ENCODE results near the gene MSI2. TPM values are rescaled to one million over a fixed set of nuclear protein-coding genes. Genes with fewer than 3 reads are reported as not detected.

Gene MSI2
- total RNA-seq, 1 donor from 2014 or later: 21.1 TPM

- Histone ChIP-seq H3K27me3 (ENCODE audit: control insufficient read depth, insufficient read depth, low read length) (no peaks in the 10 kb centered on the region), H3K36me3 (ENCODE audit: control insufficient read depth, insufficient read depth, low read length) (no peaks in the 10 kb centered on the region), H3K4me3 (ENCODE audit: low read depth, low read length) (no peak overlapping the region)
- TF ChIP-seq, protein P1, sequence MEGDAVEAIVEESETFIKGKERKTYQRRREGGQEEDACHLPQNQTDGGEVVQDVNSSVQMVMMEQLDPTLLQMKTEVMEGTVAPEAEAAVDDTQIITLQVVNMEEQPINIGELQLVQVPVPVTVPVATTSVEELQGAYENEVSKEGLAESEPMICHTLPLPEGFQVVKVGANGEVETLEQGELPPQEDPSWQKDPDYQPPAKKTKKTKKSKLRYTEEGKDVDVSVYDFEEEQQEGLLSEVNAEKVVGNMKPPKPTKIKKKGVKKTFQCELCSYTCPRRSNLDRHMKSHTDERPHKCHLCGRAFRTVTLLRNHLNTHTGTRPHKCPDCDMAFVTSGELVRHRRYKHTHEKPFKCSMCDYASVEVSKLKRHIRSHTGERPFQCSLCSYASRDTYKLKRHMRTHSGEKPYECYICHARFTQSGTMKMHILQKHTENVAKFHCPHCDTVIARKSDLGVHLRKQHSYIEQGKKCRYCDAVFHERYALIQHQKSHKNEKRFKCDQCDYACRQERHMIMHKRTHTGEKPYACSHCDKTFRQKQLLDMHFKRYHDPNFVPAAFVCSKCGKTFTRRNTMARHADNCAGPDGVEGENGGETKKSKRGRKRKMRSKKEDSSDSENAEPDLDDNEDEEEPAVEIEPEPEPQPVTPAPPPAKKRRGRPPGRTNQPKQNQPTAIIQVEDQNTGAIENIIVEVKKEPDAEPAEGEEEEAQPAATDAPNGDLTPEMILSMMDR (IDR thresholded peaks at IDR 0.05; ENCODE audit: insufficient read depth, low read length, severe bottlenecking): no peak
- no peak for DNase-seq (ENCODE audit: low read depth)
- peak; percentile 32 for FAIRE-seq
Observed at GRCh38 chr17:57679356-57679755, 423.0 kb downstream of the MSI2 start.

DNA sequence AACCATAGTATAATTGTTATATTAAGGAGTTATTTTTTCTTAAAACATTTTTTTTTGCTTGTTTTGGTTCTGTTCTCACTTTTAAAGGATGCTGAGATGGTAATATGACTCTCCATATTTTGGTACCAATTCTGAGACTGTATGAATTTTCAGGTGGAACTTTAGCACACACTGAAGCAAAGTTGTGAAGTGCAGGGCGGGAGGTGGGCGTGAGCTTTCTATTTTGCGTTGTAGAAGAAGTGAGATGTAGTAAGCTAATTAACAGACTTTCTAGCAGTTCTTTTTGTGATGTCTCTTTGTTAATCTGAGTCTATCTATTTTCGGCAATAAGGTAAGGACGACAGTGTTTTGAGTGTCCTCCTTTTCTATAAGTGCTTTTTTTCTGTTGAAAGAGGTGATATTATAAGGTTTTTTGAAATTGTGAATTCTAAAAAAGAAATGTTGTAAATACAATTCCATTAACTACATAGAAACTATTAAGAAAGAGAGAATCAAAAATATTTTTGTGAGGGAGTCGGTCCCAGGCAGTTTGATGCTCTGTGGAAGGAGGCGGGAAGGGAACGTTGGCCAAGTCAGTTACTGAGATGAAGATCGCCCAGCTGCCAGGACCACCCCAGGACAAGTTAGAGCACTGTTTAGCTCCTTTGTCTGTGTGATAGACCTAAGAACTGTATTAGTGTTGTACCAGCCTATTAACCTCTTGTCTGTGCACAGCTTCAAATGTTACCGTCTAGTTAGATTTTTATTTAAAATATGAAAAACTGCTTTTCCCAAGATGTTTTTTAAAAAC lies 423.8 kb downstream of the MSI2 start:
- FAIRE-seq (no peak), DNase-seq (ENCODE audit: low read depth) (no peak)
- TF ChIP-seq, protein P1 (IDR thresholded peaks at IDR 0.05; ENCODE audit: insufficient read depth, low read length, severe bottlenecking): no peak
- no peaks in the 10 kb centered on the region for H3K36me3 ChIP-seq (ENCODE audit: control insufficient read depth, insufficient read depth, low read length)
- no peaks in the 10 kb centered on the region for H3K27me3 ChIP-seq (ENCODE audit: control insufficient read depth, insufficient read depth, low read length)
- H3K4me3 ChIP-seq (ENCODE audit: low read depth, low read length): no peak overlapping the region

DNA sequence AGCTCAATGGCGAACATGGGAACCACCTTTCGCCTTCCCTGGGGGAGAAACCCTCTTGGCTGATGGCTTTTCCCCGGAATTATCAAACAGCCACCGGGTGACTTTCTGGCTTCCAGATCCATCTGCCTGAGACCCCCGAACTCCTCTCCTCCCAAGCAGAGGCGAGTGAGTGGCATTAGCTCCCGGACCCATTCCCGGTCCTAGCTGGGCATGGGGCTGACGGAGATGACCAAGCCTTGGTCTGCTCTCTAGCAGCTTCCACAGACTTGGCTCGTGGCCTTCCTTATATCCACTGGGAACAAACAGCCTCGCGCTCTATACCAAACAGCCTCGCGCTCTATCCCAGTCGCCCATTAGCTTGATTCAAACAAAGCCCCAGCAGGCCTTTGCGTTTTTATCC lies 426.4 kb downstream of the MSI2 start:
- TF ChIP-seq, protein P1 (IDR thresholded peaks at IDR 0.05; ENCODE audit: insufficient read depth, low read length, severe bottlenecking): no peak
- no peak for DNase-seq (ENCODE audit: low read depth)
- no peak for FAIRE-seq
- Histone ChIP-seq H3K36me3 (ENCODE audit: control insufficient read depth, insufficient read depth, low read length) (no peaks in the 10 kb centered on the region), H3K4me3 (ENCODE audit: low read depth, low read length) (no peak overlapping the region), H3K27me3 (ENCODE audit: control insufficient read depth, insufficient read depth, low read length) (no peaks in the 10 kb centered on the region)

DNA sequence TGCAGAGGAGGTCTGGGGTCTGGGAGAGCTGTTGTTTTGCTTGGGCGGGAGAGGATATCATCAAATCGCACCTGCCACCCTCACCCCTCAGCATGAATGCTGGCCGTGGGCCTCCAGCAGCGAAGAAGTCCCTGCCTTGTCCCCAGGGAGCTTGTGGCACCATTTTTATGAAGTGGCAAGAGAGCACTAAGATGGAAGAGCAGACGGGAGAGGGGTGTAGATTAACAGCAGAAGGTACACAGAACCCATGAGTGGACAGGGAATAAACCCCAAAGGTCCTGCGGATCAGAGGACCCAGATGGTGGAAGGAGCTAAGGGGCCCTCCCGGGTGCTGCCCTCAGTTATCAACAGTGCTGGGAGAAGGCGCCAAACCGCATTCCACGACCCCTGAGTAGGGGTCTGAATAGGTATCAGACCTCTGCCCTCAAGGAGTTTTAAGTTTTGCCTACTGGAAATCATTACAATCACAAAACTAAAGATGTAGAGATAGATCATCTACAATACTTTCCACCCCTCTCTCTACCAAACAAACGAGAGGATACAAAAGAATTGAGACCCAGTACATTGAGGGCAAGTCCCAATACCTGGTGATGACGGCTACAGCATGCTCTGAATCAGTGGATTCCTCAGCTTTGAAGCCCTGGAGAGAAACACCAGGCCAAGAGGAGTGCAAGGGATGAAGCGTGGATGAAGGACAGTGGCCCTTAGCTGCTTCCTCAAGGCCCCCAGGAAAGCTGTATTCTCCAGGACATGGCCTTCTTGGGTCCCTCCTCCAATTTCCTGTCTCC lies 428.6 kb downstream of the MSI2 start:
- Histone ChIP-seq H3K36me3 (ENCODE audit: control insufficient read depth, insufficient read depth, low read length) (no peaks in the 10 kb centered on the region), H3K4me3 (ENCODE audit: low read depth, low read length) (no peak overlapping the region), H3K27me3 (ENCODE audit: control insufficient read depth, insufficient read depth, low read length) (no peaks in the 10 kb centered on the region)
- FAIRE-seq: no peak
- TF ChIP-seq, protein P1 (IDR thresholded peaks at IDR 0.05; ENCODE audit: insufficient read depth, low read length, severe bottlenecking): no peak
- no peak for DNase-seq (ENCODE audit: low read depth)

DNA sequence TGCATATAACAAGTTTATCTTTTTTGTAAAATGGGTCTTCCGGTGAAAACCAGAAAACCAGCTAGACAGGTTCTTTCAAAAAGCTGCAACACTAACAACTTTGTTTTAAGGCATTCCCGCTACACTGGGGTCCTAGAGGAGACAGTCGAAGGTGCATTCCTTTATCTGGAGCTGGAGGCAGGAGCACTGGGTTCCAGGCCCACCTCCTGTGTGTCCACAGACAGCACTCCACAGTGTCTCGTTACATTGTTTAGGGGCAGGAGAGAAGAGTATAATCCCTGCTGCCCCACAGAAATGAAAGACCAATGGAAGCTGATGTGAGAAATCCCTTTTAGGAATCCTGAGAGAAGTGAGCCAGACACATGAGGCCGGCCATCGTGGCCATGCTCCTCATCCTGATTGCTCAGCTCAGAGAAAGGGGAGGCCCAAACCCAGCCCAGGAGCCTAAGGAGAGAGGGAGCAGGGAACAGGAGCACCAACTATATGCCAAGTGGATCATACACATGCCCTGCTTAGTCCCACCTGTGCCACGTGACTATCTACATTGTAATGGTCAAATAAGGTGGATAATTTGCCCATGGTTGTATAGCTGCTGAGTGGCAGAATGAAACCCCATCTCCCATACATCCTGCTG lies 429.3 kb downstream of the MSI2 start:
- H3K36me3 ChIP-seq (ENCODE audit: control insufficient read depth, insufficient read depth, low read length): no peaks in the 10 kb centered on the region
- TF ChIP-seq, protein P1 (IDR thresholded peaks at IDR 0.05; ENCODE audit: insufficient read depth, low read length, severe bottlenecking): no peak
- no peaks in the 10 kb centered on the region for H3K27me3 ChIP-seq (ENCODE audit: control insufficient read depth, insufficient read depth, low read length)
- peak; percentile 58 for FAIRE-seq
- DNase-seq (ENCODE audit: low read depth): peak; percentile 15
- no peak overlapping the region for H3K4me3 ChIP-seq (ENCODE audit: low read depth, low read length)

Data from bronchial epithelial cell (primary cell).